Non-pigmented ciliary epithelial cell (primary cell): ENCODE data around the gene RETREG1.
"Not testable (repeated sequence)": the region's sequence is repeated elsewhere in the genome, so short reads cannot be mapped to it uniquely, and the experiment has no call there.

Experiments
- DNase-seq: peaks from one replicate; pipeline ENCODE4 v3.0.0-alpha.2; 2010; ENCODE audit warnings: low read depth

RETREG1 gene

DNA sequence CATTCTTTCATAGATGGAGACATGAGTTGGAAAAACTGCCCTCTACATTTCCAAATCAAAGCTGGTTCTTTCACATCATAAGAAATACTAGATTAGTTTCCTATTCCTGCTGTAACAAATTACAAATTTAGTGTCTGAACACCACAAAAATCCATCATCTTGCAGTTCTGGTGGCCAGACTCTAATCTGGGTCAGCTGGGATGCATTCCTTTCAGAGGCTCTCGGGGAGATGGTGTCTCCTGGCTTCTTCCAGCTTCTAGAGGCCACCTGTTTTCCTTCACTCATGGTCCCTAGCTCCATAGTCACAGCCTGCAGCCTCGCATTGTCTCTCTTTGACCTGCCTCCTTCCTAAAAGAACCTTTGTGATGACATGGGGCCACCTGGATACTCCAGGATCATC lies 65.2 kb downstream of the RETREG1 start:
- no peak for DNase-seq

DNA sequence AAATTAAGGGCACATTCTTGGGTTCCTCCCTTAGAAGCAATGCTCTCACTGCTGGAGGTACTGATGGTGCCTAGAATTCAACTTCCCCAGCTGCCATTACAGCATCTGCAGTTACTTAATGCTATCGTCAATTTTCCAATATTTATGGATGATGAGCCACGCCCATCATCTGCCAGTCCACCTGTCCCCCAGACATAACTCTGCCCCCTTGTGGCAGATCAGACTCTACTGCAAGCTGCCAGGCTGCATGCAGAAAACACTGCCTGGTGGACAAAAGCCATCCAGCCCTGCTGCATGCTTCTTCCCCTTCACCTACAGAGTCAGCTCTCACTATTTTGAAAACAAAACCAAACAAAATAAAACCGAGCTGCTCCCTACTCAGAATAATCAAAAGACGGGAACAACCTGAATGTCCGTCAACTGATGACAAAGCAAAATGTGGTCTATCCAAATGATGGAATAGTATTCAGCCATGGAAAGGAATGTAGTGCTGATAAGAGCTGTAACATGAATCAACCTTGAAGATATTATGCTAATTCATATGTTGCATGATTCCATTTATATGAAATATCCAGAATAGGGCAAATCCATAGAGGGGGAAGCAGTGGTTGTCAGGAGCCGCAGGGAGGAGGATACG lies 66.4 kb downstream of the RETREG1 start:
- DNase-seq, result no peak

DNA sequence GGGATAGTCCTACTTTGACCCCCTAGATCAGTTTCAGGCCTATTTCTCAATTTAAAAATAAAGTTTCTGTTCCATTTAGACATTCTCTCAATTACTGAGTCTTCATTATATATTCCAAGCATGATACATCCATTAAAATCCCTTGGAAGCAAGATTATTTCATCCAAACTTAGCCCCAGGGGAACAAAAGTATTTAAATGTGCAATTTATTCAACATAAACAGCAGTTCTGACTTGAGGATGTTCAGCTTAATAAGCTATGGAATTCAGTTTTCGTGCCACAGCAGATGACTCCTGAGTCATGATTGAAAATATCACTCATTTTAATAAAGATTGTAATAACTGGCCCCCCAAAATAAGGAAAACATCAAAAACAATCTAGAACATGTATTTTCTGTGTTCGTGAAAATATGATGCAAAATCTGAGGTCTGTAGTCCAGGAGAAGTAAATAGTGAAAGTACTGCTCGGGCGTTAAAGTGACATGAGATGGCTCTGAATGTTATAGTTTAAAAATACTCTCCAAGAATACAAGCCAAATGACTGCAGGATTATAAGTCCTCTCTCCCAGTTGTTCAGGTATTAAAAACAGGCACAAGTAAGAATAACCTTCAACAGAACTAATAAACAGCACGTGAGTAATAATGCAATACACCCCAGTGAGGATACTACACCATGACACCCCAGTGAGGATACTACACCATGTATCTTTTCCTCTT lies 67.1 kb downstream of the RETREG1 start:
- no peak for DNase-seq

DNA sequence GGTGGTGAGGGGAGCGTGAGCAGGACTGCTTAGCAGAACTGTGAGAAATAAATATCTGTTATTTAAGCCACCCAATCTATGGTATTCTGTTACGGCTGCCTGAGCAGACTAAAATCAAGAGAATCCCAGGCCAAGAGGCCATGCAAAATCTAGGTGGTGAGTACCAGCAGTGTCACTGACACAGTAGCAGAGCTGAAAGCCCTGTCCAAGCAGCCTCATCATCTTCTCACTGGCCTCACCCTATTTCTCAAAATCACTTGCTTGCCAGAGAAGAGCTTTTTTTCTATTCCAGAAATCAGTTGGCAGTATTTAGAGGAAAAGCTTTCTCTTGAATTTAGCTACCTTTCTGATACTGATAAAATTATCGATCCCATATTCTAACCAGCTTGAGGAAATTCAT lies 68.0 kb downstream of the RETREG1 start:
- DNase-seq, result no peak

DNA sequence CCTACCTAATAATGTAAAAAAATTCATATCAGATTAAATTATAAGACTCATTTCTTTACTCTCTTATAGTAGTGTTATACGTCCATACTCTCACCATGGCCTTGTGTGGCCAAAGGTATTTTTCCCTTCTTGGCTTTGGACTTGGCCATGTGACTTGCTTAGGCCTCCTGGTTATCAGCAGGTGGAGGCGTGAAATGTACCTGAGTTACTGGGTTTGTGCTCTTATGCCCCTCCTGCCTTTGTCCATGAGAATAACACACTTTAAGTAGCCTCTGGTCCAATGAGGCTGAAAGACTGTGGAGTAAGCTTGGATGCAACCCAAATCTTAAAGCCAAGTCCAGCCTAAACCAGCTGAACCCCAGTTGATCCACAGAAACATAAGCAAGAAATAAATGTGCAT lies 68.7 kb downstream of the RETREG1 start:
- no peak for DNase-seq

DNA sequence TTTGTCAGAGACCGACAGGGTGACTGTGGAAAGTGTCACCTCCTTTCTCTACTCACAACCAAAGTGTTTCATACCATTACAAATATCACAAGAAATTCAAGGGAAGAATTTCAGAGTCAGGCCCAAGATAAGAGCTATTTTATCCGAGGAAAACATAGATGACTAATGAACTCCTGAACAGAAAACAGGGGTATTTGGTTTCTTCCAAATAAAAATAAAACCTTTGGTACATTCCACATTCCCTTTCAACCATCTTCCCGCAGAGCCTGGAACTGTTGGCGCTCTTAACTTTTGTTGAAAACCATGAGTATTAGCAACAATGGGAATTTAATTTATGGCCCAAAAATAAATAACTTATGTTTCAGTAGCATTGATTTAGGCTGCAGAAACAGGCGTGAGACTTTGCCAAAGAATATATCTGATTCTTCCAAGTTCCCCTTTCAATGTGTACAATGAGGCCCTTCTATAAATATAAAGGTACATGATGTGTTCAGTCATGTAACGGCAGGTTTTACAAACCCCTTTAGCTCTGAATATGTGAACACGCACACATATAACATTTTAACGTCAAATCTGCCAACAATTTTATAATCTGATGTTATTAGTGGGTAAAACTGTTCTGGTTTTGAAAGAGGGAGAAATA lies 69.5 kb downstream of the RETREG1 start:
- DNase-seq, result no peak

DNA sequence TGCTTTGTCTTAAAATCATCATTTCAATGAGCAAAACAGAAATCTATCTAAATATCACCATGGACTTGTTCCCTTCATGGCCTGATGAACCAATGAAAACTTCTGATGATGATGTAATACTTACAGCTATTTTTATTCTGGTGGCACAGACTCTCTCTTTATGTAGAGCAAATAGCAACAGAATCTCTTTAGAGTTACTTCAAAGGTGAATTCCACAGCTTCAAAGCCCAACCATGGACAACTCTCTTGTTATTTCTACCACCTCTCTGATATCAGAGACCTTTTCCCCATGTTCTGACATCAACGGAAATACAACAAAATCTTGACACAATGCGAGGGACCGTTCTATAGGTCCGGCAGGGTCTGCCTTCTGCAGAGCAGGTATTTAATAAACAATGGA lies 70.1 kb downstream of the RETREG1 start:
- DNase-seq, result no peak

DNA sequence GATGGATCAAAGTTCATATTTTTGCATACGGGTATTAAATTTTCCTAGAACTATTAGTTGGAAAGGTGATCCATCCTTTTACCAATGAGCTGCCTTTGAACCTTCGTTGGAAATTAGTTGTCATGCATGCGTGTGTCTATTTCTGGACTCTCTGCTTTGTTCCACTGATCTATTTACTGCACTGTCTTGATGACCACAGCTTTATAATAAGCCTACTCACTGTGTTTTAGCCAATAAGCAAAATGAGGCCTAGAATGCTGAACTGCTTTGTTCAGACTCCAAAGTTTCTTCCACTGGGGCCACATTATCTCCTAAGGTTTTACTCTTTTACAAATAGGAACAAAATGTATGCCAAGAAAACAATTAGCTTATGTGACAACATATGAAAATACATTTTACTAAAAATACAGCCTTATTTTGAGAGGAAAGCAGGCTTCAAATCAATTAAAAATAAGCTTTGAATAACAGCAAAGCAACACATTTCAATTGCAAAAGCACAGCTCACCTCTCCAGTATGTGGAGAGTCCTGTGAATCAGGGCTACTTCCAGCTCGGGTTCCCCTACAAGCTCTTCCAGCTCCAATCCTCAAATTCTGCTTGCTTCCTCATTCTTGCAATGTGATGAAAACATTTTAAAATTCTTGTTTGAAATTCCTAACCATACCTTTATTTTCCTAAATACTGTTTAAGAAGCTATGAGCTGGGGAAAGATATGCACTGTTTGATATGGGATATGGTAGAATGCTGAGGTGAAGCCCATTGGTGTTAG lies 72.0 kb downstream of the RETREG1 start:
- no peak for DNase-seq

DNA sequence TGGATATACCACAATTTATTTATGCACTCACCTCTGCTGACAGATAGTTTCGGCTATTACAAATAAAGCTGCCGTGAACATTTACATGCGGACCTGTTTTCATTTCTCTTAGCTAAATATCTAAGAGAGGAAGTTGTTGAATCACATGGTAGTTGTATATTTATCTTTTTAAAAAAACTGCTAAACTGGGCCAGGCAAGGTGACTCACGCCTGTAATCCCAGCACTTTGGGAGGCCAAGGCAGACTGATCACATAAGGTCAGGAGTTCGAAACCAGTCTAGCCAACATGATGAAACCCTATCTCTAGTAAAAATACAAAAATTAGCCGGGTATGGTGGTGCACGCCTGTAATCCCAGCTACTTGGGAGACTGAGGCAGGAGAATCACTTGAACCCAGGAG lies 73.6 kb downstream of the RETREG1 start:
- DNase-seq, result not testable (repeated sequence)

DNA sequence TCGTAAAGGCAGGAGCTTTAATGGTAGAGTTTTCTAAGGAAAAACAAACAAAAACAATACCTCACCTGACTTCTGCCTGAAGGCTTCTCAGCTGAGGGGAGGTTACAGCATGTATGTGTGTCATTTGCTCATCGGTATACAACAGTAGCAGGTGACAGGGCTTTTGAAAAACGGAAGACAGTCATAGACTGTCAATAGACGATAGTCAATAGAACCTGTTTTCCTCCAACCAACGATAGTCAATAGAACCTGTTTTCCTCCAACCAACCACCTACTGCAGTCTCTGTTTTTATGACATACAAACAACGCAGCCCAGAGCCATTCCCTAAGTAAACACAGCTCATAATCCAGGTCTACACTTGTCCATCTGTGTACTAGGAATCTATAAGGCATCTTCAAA lies 74.6 kb downstream of the RETREG1 start:
- no peak for DNase-seq

DNA sequence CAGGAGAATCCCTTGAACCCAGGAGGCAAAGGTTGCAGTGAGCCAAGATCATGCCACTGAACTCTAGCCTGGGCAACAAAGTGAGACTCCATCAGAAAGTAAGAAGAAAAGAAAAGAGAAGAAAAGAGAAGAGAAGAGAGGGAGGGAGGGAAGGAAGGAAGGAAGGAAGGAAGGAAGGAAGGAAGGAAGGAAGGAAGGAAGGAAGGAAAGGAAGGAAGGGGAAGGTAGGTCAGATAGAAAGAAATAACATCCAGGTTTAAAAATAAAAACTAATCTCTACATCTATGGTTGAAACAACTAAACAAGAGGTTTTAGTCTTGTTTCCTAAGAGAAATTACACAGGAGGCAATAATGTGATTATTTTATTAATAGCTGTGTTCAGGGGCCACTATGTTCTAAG lies 75.2 kb downstream of the RETREG1 start:
- DNase-seq, result not testable (repeated sequence)

DNA sequence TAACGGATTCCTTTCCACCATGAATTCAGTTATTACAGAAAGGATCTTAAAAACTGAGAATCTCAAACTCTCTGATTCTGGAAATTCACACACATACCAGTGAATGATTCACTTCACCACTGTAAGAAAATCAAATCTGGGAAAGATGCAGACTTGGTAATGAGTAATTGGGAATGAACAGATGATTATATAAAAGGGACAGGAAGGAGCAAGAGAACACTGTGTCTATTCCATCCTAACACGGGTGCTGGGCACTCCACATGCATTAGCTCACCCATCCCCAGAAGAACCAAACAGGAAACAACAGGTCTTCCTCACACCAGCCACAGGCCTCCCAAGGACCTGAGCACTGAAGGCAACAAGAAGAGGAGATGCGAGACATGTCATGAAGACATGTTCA lies 76.4 kb downstream of the RETREG1 start:
- DNase-seq, result no peak

DNA sequence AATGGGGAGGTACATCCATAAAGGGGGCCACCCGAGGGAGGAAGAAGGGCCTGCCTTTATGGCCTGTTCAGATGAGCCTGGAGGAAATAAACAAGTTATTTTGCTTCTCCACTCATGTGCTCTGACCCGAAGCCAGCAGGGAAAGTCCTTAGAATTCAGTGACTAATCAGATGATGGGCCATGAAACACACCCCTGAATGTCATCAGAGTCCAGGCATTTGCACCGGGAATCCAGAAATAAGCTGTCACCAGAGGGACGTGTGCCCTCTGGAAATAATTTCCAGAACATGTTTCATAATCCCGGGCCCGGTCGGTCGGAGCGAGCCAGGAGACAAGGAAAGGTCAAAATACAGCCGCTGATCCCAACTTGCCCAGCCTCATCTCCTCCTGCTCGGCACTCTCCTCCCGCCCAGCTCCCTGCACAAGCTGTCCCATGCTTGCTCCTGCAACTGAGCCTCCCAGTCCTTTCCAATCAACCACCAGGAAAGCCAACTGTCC lies 77.6 kb downstream of the RETREG1 start:
- no peak for DNase-seq

DNA sequence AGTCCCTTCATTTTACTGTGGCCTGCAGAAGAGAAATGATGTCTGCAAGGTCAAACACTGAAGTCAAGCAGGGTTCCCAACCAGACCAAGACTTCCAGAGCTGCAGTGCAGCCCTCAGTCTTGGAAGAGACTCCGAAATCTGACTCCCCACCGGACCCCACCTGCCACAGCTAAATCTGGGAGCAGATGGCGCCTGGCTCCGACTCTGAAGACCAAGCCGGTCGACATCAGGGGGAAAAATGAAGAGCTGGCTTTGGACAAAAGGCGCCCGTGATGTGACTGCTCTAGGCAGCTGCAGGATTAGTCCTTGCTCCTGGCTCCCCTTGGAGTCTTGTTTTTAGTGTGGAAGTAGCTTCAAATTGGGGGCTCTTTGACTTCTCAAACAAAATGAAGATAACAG lies 78.8 kb downstream of the RETREG1 start:
- DNase-seq, result no peak

DNA sequence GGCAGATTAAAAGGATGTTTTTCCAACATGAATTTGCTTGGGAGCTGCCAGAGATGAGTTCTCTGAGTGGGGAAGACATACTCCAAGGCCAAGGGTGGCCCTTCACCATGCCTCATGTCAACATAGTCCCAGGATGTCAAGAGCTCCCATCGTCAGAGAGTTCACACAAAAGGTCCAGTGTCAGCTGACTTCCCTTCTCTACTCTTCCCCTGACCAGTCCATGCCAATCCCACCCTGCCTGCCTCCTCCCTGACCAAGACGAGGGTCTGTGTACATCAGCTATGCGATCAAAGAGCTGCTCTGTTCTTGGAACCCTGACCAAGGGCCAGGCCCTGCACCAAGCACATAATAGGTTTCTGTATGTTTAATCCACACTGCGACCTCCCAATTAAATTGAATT lies 80.0 kb downstream of the RETREG1 start:
- DNase-seq, result no peak

DNA sequence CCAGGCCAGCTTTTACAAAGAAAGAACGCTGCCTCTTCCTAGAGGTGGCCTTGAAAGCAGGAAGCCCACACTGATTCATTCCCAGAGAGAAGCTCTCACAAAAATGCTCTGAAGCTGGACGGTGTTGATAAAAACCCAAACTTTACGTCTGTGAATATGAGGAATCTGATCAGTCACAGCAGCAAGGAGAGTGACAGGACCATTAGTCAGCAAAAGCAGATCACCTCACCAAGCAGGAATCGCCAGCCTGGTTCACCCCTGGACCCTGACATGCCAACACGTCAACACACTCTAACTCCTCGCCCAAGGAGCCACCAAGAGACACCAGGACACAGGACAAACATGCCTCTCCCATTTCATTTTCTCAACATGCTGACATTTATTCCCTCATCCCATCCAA lies 80.6 kb downstream of the RETREG1 start:
- DNase-seq, result no peak

DNA sequence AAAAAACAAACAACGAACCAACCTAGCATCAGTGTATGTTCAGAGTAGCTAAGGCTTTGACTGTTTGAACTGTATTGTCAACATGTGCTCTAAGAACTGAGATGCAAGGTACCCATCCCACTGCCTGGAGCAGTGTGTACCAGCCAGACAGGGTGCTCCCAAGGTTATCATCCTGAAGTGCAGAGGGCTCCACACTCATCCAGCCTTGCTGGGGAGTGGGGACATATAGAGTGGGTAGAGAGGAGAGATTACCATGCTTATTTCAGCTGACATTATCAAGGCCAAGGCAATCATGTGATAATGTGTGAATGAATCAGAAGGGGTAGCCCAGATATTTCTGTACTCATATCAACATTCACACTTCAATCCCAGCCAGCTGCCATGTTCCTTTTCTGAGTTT lies 82.5 kb downstream of the RETREG1 start:
- DNase-seq, result no peak

DNA sequence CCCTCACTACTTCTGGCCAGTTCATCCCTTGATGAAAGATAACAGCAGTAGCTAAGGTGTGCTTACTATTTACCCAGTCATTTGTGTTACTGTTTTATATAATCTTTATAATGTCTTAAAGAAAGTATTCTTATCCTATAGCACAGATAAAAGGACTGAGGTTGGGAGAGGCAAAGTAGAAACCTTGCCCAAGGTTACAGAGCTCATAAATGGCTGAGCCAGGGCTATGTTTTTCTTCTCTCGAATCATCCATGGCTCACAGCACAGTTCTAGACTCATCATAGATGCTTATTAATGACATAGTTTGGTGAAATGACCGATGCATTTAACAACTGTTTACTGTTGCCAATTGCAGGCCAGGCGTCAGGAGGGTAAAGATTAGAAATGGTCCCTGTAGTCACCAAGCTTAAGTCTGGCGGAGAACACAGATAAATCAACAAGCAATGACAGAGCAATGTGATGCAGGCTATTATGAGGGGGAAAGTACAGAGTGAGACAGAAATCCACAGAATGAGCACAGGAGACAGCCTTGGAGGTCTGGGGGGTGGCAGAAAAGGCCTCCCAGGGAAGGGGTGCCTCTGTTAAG lies 85.6 kb downstream of the RETREG1 start:
- no peak for DNase-seq

DNA sequence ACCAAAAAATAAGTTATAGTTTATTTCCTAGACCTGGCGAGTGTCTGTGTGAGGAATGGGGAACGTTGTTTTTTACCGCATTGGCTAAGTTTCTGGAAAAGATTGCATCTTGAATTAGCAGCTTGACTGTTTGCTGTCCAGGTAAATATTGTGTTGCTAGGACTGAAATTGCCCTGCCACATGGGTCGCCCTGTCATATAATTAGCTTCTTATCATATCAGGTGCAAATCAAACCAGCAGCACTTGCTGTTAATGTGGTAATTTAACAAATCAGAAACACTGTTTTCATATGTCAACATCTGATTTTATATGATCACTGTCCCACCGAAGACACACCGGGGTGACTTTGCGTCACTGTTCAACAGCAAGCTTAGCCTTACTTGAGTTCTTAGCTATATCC lies 87.5 kb downstream of the RETREG1 start:
- DNase-seq, result no peak

DNA sequence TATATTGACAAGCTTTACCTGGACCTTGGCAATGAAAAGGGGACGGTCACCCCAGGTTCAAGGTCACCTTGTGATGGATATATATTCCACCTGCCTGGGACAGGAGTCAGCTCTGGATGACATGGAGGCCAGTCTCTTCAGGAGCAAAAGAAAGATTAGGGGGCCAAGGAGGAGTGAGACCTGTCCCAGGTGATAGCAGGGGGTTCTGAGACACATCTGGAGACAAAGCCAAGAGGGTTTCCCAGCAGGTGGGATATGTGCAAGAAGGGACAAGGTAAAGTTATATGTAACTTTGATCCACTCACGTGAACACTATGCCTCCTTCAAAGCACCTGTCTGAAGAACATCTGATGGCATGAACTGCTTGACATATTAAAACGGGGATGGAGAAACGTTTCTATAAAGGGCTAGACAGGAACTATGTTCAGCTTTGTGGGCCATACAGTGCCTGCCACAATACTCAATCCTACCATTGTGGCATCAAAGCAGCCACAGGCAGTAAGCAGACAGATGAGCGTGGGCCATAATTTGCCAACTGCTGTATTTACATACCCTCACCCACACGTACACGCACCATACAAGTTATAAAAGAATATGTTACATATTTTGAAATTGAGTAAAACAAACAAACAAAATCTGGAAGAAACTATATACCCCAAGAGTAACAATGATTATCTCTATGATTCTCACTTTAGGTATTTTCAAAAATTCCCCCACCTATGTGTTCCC lies 88.3 kb downstream of the RETREG1 start:
- DNase-seq, result no peak

DNA sequence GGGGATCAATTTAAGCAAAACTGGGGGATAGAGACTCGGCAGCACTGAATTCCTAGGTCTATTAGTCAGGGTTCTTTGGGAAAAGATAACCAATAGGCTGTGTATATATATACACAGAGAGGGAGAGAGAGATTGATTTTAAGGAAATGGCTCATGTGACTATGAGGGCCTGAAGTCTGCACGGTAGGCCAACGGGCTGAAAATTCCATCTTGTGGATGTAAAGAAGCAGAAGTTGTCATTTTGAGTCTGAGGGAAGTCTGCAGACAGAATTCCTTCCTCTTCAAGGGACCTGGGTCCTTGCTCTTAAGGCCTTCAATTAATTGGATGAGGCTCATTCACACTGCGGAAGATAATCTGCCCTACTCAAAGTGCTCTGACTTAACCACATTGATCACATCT lies 91.1 kb downstream of the RETREG1 start:
- no peak for DNase-seq

DNA sequence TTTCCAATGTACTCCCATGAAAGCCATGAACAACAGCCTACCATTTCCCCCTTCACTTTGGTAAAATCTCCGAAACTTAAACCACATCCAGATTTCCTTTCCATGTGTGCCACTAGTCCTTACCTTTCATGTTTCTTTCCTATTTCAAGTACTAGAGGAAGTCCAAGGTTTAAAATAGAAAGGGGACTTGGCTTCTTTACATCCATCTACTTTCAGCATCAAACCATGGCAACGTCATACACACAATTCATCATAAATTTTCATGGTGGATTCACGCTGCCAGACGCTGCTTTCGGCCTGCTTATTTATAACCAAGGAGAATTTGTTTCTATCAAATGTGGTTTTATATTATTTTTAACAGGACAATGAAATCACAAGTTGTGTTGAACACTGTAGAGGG lies 92.5 kb downstream of the RETREG1 start:
- no peak for DNase-seq
